GM23338 (cell line): Measurements from ENCODE around the gene CCDC197. TPM values are rescaled to one million over a fixed set of nuclear protein-coding genes. Genes with fewer than 3 reads are reported as not detected.

Source experiments
- ATAC-seq: fragments of 200-7000 bp; cut with Tn5 transposase; 3 replicates; pipeline ENCODE4 v1.9.1; 2020
- DNase-seq: peaks from one replicate; pipeline ENCODE4 v3.0.0-alpha.2; 2015; ENCODE audit warnings: low spot score
- H2AFZ ChIP-seq: fragments of 200-600 bp; sonication (generic); 2 replicates; pipeline ENCODE4 v1.8.0; 2016; ENCODE audit warnings: antibody characterized with exemption, mild to moderate bottlenecking, moderate library complexity
- H3F3A ChIP-seq: fragments of 200-600 bp; sonication (generic); replicated peaks from 2 replicates; pipeline ENCODE4 v1.8.0; 2017; ENCODE audit warnings: antibody characterized with exemption, mixed run types, low read depth
- H3K27ac ChIP-seq: fragments of 200-600 bp; sonication (generic); 2 replicates; pipeline ENCODE4 v1.6.1; 2016; ENCODE audit warnings: low read depth
- H3K27me3 ChIP-seq: fragments of 200-600 bp; sonication (generic); 2 replicates; pipeline ENCODE4 v1.8.0; 2016; ENCODE audit warnings: mild to moderate bottlenecking, mixed run types, moderate library complexity; ENCODE audit not compliant: insufficient read depth
- H3K36me3 ChIP-seq: fragments of 200-600 bp; sonication (generic); 2 replicates; pipeline ENCODE4 v1.8.0; 2016; ENCODE audit warnings: mild to moderate bottlenecking; ENCODE audit not compliant: insufficient read depth
- H3K4me1 ChIP-seq: fragments of 200-600 bp; sonication (generic); 2 replicates; pipeline ENCODE4 v1.8.0; 2016; ENCODE audit warnings: mild to moderate bottlenecking, moderate library complexity; ENCODE audit not compliant: insufficient read depth
- H3K4me2 ChIP-seq: fragments of 200-600 bp; sonication (generic); 2 replicates; pipeline ENCODE4 v1.7.1; 2017; ENCODE audit warnings: mixed run types
- H3K4me3 ChIP-seq: fragments of 200-600 bp; sonication (generic); 2 replicates; pipeline ENCODE4 v1.6.1; 2016; ENCODE audit warnings: mixed run types
- H3K79me2 ChIP-seq: fragments of 200-600 bp; sonication (generic); replicated peaks from 2 replicates; pipeline ENCODE4 v1.8.0; 2017; ENCODE audit warnings: mild to moderate bottlenecking; ENCODE audit not compliant: insufficient read depth
- H3K9me2 ChIP-seq: fragments of 200-600 bp; sonication (generic); 2 replicates; pipeline ENCODE4 v1.8.0; 2017; ENCODE audit not compliant: insufficient read depth
- H4K20me1 ChIP-seq: fragments of 200-600 bp; sonication (generic); replicated peaks from 2 replicates; pipeline ENCODE4 v1.8.0; 2017; ENCODE audit warnings: mild to moderate bottlenecking; ENCODE audit not compliant: insufficient read depth
- H3K27ac Mint-ChIP-seq: 2 replicates; pipeline ENCODE4 v1.8.0; 2020; ENCODE audit warnings: inconsistent platforms, mild to moderate bottlenecking, moderate library complexity, mixed read lengths
- H3K27me3 Mint-ChIP-seq: 3 replicates; pipeline ENCODE4 v1.8.0; 2022; ENCODE audit warnings: low read depth, mild to moderate bottlenecking, moderate library complexity, mixed read lengths, inconsistent platforms; ENCODE audit not compliant: insufficient read depth, poor library complexity
- H3K36me3 Mint-ChIP-seq: 3 replicates; pipeline ENCODE4 v1.8.0; 2021; ENCODE audit warnings: low read depth, mild to moderate bottlenecking, inconsistent platforms, moderate library complexity, mixed read lengths
- H3K4me1 Mint-ChIP-seq: 3 replicates; pipeline ENCODE4 v1.8.0; 2020; ENCODE audit warnings: mild to moderate bottlenecking, inconsistent platforms, mixed read lengths
- H3K4me3 Mint-ChIP-seq: 3 replicates; pipeline ENCODE4 v1.8.0; 2021; ENCODE audit warnings: moderate library complexity, mild to moderate bottlenecking, inconsistent platforms, mixed read lengths
- H3K9me3 Mint-ChIP-seq: 3 replicates; pipeline ENCODE4 v1.8.0; 2020; ENCODE audit warnings: moderate library complexity, mild to moderate bottlenecking, inconsistent platforms, mixed read lengths
- CREB1 ChIP-seq: fragments of 250-450 bp; sonication (Bioruptor Pico); IDR thresholded peaks from 2 replicates; pipeline ENCODE4 v1.5.0; 2020; ENCODE audit warnings: low read depth, mild to moderate bottlenecking, moderate library complexity
- CTCF ChIP-seq, 2 experiments: fragments of 200-600 bp in 1 of 2; sonication (generic) in 1 of 2; conservative IDR thresholded peaks; 2 replicates each; pipeline versions ENCODE4 v1.5.1 to v1.6.1; 2016 to 2017; ENCODE audit warnings: antibody characterized with exemption in 2 of 2, low read depth in 2 of 2, mild to moderate bottlenecking in 2 of 2, moderate library complexity in 1 of 2
- ETS1 ChIP-seq: IDR thresholded peaks from 2 replicates; pipeline ENCODE4 v1.6.1; 2016; ENCODE audit warnings: antibody characterized with exemption
- EZH2 ChIP-seq: fragments of 200-600 bp; sonication (generic); IDR thresholded peaks from one replicate; pipeline ENCODE4 v1.8.0; 2017; ENCODE audit warnings: antibody characterized with exemption, mild to moderate bottlenecking, low read depth; ENCODE audit not compliant: unreplicated experiment
- EZH2phosphoT487 ChIP-seq: fragments of 200-600 bp; sonication (generic); IDR thresholded peaks from one replicate; pipeline ENCODE4 v1.8.1; 2018; ENCODE audit warnings: antibody characterized with exemption; ENCODE audit not compliant: unreplicated experiment
- JUNB ChIP-seq: IDR thresholded peaks from one replicate; pipeline ENCODE4 v1.6.1; 2016; ENCODE audit warnings: antibody characterized with exemption; ENCODE audit not compliant: unreplicated experiment
- NANOG ChIP-seq: IDR thresholded peaks from 2 replicates; pipeline ENCODE4 v1.6.1; 2016; ENCODE audit warnings: antibody characterized with exemption, borderline replicate concordance
- POLR2AphosphoS5 ChIP-seq: IDR thresholded peaks from 2 replicates; pipeline ENCODE4 v1.6.1; 2016; ENCODE audit warnings: antibody characterized with exemption, low read depth
- STAT1 ChIP-seq: IDR thresholded peaks from one replicate; pipeline ENCODE4 v1.6.1; 2016; ENCODE audit warnings: antibody characterized with exemption; ENCODE audit not compliant: unreplicated experiment
- ZNF114 ChIP-seq: fragments of 250-450 bp; sonication (Bioruptor Pico); IDR thresholded peaks from 2 replicates; pipeline ENCODE4 v1.5.0; 2020; ENCODE audit warnings: mild to moderate bottlenecking, moderate library complexity
- ZNF331 ChIP-seq: fragments of 250-450 bp; sonication (Bioruptor Pico); IDR thresholded peaks from 2 replicates; pipeline ENCODE4 v1.5.0; 2020; ENCODE audit warnings: low read depth, mild to moderate bottlenecking, moderate library complexity
- ZNF462 ChIP-seq: fragments of 250-450 bp; sonication (Bioruptor Pico); IDR thresholded peaks from 2 replicates; pipeline ENCODE4 v1.5.0; 2020; ENCODE audit warnings: mild to moderate bottlenecking, moderate library complexity
- polyA plus RNA-seq: library from polyadenylated mRNA; unstranded; fragments of >200 nt; fragmentation: Nextera tagmentation; extraction: Ambion mirVana; gene quantifications from 2 replicates; pipeline ENCODE4 v1.2.1, GENCODE V29; 2016
- total RNA-seq: library from RNA; depleted of rRNA; stranded (reverse); fragments of >200 nt; shearing (Covaris generic); gene quantifications from 2 replicates; pipeline ENCODE4 v1.2.3, GENCODE V29; 2014

CCDC197 gene
- total and polyA plus RNA-seq, 2 experiments from 2014 or later: not detected

GRCh38 chr14:93958567-93959238 is 38.4 kb upstream of the CCDC197 start:
- H3K9me3 Mint-ChIP-seq: no peaks in the 10 kb centered on the region
- DNase-seq (no peak), ATAC-seq (no peak)
- Histone ChIP-seq H3K79me2 (no peaks in the 10 kb centered on the region), H3K36me3 (no peaks in the 10 kb centered on the region), H3K9me2 (no peaks in the 10 kb centered on the region), H2AFZ (peak overlapping the region; percentile 78; the same call in 1 of the 2 replicates), H3K4me2 (no peak overlapping the region; the same call in 1 of the 2 replicates), H3K27ac (no peak overlapping the region), H3K4me3 (no peak overlapping the region), H4K20me1 (no peaks in the 10 kb centered on the region), H3F3A (no peaks in the 10 kb centered on the region), H3K4me1 (no peaks in the 10 kb centered on the region), H3K27me3 (no peaks in the 10 kb centered on the region)
- no peaks in the 10 kb centered on the region for H3K36me3 Mint-ChIP-seq
- peaks cover 2% of the 10 kb centered on the region for H3K27me3 Mint-ChIP-seq
- H3K27ac Mint-ChIP-seq: no peak overlapping the region; the same call in 1 of the 2 replicates
- TF ChIP-seq ETS1 (no peak), JUNB (no peak), NANOG (no peak), ZNF462 (CRISPR knock-in tag) (no peak), CREB1 (CRISPR knock-in tag) (no peak), ZNF114 (CRISPR knock-in tag) (no peak), EZH2 (no peak), ZNF331 (CRISPR knock-in tag) (no peak), CTCF (conservative IDR thresholded peaks at IDR 0.05; ENCODE audit: low read depth in 2 of 2) (no peak), POLR2AphosphoS5 (no peak), STAT1 (no peak), EZH2phosphoT487 (no peak)
- peaks cover 26% of the 10 kb centered on the region for H3K4me1 Mint-ChIP-seq
- no peak overlapping the region for H3K4me3 Mint-ChIP-seq
